NOMO-1 treated with dmso at 0.1 percent for 144 hours (cell line): ENCODE results near the gene CMTM3.
A peak's percentile ranks its signal among the peaks of the same experiment; 100 is the strongest.
"Not testable (repeated sequence)": the region's sequence is repeated elsewhere in the genome, so short reads cannot be mapped to it uniquely, and the experiment has no call there.

ENCODE experiments used
- DNase-seq: peaks from one replicate; lab custom pipeline; 2025; ENCODE audit not compliant: unreplicated experiment; lab: John Stamatoyannopoulos, UW

CMTM3 gene

GRCh38 chr16:66631558-66631957 lies 27.1 kb downstream of the CMTM3 start:
- DNase-seq, result not testable (repeated sequence)

GRCh38 chr16:66634527-66635196 lies 30.2 kb downstream of the CMTM3 start:
- no peak for DNase-seq

GRCh38 chr16:66635406-66635805 lies 30.9 kb downstream of the CMTM3 start:
- no peak for DNase-seq

- no peak for DNase-seq
Observed at GRCh38 chr16:66636199-66636598, 31.7 kb downstream of the CMTM3 start.

GRCh38 chr16:66637806-66638205 lies 33.3 kb downstream of the CMTM3 start:
- no peak for DNase-seq

GRCh38 chr16:66639091-66639885 lies 34.8 kb downstream of the CMTM3 start:
- no peak for DNase-seq

GRCh38 chr16:66640724-66641314 lies 36.3 kb downstream of the CMTM3 start:
- DNase-seq, result no peak

GRCh38 chr16:66641387-66641786 lies 36.9 kb downstream of the CMTM3 start:
- DNase-seq, result no peak

GRCh38 chr16:66647866-66648265 lies 43.4 kb downstream of the CMTM3 start:
- DNase-seq, result no peak

- no peak for DNase-seq
Observed at GRCh38 chr16:66649167-66649566, 44.7 kb downstream of the CMTM3 start.

GRCh38 chr16:66649636-66650205 lies 45.2 kb downstream of the CMTM3 start:
- no peak for DNase-seq

GRCh38 chr16:66650707-66651473 lies 46.4 kb downstream of the CMTM3 start:
- peak; percentile 74 for DNase-seq

GRCh38 chr16:66651474-66651765 lies 46.9 kb downstream of the CMTM3 start:
- DNase-seq, result no peak

GRCh38 chr16:66651965-66652364 lies 47.5 kb downstream of the CMTM3 start:
- DNase-seq, result peak; percentile 44

- DNase-seq, result no peak
Observed at GRCh38 chr16:66652661-66653360, 48.3 kb downstream of the CMTM3 start.

- DNase-seq, result peak; percentile 14
Observed at GRCh38 chr16:66653581-66654350, 49.3 kb downstream of the CMTM3 start.

GRCh38 chr16:66656547-66656946 lies 52.0 kb downstream of the CMTM3 start:
- DNase-seq, result no peak

- peak; percentile 34 for DNase-seq
Observed at GRCh38 chr16:66658143-66658859, 53.8 kb downstream of the CMTM3 start.

GRCh38 chr16:66658860-66659190 lies 54.3 kb downstream of the CMTM3 start:
- DNase-seq, result no peak
